Sigmoid colon (tissue), 4 donors: ENCODE measurements around the gene NANS.

Experiments
- CTCF ChIP-seq, 4 experiments: fragments of 450-650 bp in 3 of 4; fragments of 200-600 bp in 1 of 4; IDR thresholded peaks; one replicate each; pipeline ENCODE4 v1.5.1; 2016 to 2019; ENCODE audit warnings: antibody characterized with exemption in 4 of 4, mild to moderate bottlenecking in 3 of 4, moderate library complexity in 2 of 4
- EP300 ChIP-seq, 4 donors: sonication (generic); formaldehyde crosslinking; IDR thresholded peaks; one replicate each; pipeline ENCODE4 v1.6.1; 2017; ENCODE audit warnings: antibody characterized with exemption in 4 of 4
- POLR2A ChIP-seq, 2 donors: fragments of 450-650 bp; IDR thresholded peaks; one replicate each; pipeline ENCODE4 v1.6.1; 2016; ENCODE audit warnings: antibody characterized with exemption in 2 of 2, mild to moderate bottlenecking in 2 of 2, moderate library complexity in 2 of 2
- POLR2AphosphoS5 ChIP-seq, 4 donors: sonication (generic); formaldehyde crosslinking; IDR thresholded peaks; one replicate each; pipeline ENCODE4 v1.6.1; 2017; ENCODE audit warnings: antibody characterized with exemption in 4 of 4

GRCh38 chr9:98132158-98132557 is 75.6 kb downstream of the NANS start:
- TF ChIP-seq CTCF (IDR thresholded peaks at IDR 0.05): no peak
- TF ChIP-seq POLR2A (IDR thresholded peaks at IDR 0.05): no peak
- no peak for TF ChIP-seq EP300 (IDR thresholded peaks at IDR 0.05)
- no peak for TF ChIP-seq POLR2AphosphoS5 (IDR thresholded peaks at IDR 0.05)
